Small intestine (tissue), 7 donors: ENCODE results near the gene PTGR1. TPM values are rescaled to one million over a fixed set of nuclear protein-coding genes. Genes with fewer than 3 reads are reported as not detected.

Experiments used
- DNase-seq, 2 donors: peaks; one replicate each; pipeline versions ENCODE4 v3.0.0 to v3.0.0-alpha.2; 2013
- FAIRE-seq: peaks from 2 replicates; lab custom pipeline; 2012; peaks lifted over from hg19 to GRCh38; lab: Jason Lieb, UNC
- H3K27ac ChIP-seq, 3 donors: one replicate each; pipeline ENCODE4 v1.5.1; 2013; ENCODE audit warnings: low read length in 2 of 3, mild to moderate bottlenecking in 2 of 3, control low read depth in 1 of 3, inconsistent platforms in 1 of 3, low read depth in 1 of 3, moderate library complexity in 1 of 3
- H3K27me3 ChIP-seq, 3 donors: one replicate each; pipeline ENCODE4 v1.6.1; 2013; ENCODE audit warnings: low read length in 3 of 3, inconsistent platforms in 1 of 3; ENCODE audit not compliant: control insufficient read depth in 3 of 3, insufficient read depth in 3 of 3
- H3K36me3 ChIP-seq, 3 donors: one replicate each; pipeline ENCODE4 v1.6.1; 2013; ENCODE audit warnings: low read length in 3 of 3, inconsistent platforms in 1 of 3, low read depth in 1 of 3, mild to moderate bottlenecking in 1 of 3, moderate library complexity in 1 of 3; ENCODE audit not compliant: control insufficient read depth in 3 of 3, insufficient read depth in 2 of 3
- H3K4me1 ChIP-seq, 3 donors: one replicate each; pipeline ENCODE4 v1.6.1; 2013; ENCODE audit warnings: low read length in 2 of 3, inconsistent platforms in 1 of 3, low read depth in 1 of 3, mild to moderate bottlenecking in 1 of 3, moderate library complexity in 1 of 3; ENCODE audit not compliant: control insufficient read depth in 3 of 3, insufficient read depth in 2 of 3
- H3K4me3 ChIP-seq, 3 donors: one replicate each; pipeline ENCODE4 v1.5.1; 2013; ENCODE audit warnings: low read length in 3 of 3, control low read depth in 1 of 3, inconsistent platforms in 1 of 3, low read depth in 1 of 3, mild to moderate bottlenecking in 1 of 3, moderate library complexity in 1 of 3
- H3K9me3 ChIP-seq, 2 donors: one replicate each; pipeline ENCODE4 v1.6.1; 2013; ENCODE audit warnings: low read depth in 1 of 2, low read length in 1 of 2; ENCODE audit not compliant: control insufficient read depth in 2 of 2, insufficient read depth in 1 of 2
- WGBS, 3 donors: extraction: QIAGEN DNeasy Blood & Tissue Kit; methylation state at CpG; one replicate each; pipeline ENCODE4 v1.1.7; 2013; 5-methylcytosine and 5-hydroxymethylcytosine counted together
- polyA plus RNA-seq, 4 donors: library from polyadenylated mRNA; stranded (reverse) in 3 of 4; unstranded in 1 of 4; fragments of 200-250 nt in 3 of 4; fragments of 120-200 nt in 1 of 4; gene quantifications; one replicate each; pipeline versions ENCODE4 v1.2.1 to v1.2.3, GENCODE V29; 2013
- donor health status: healthy with polysubstance abuse.
- donor health status: control.
- donor health status: control.
- donor health status: Bipolar disorder and iron deficiency.
- donor health status: healthy.

Gene PTGR1
- polyA plus RNA-seq, 4 donors: 104 to 1,002 (median 280) TPM

GRCh38 chr9:111634860-111635259 lies 35.4 kb upstream of the PTGR1 start:
- no peak for FAIRE-seq
- 46 to 65% (median 61%) methylated on average over 1 of the region's 1 CpG for WGBS, 3 donors
- Histone ChIP-seq H3K4me3 (no peak overlapping the region), H3K27ac (no peak overlapping the region), H3K9me3 (no peaks in the 10 kb centered on the region), H3K4me1 (peaks cover 9 to 28% (median 10%) of the 10 kb centered on the region in 3 donors), H3K36me3 (no peaks in the 10 kb centered on the region), H3K27me3 (no peaks in the 10 kb centered on the region)
- no peak for DNase-seq

- H3K4me3 ChIP-seq: peak overlapping the region in 1 of 3 donors; percentile 89
- H3K4me1 ChIP-seq: peaks cover 9 to 28% (median 13%) of the 10 kb centered on the region in 3 donors
- no peak for DNase-seq
- no peaks in the 10 kb centered on the region for H3K36me3 ChIP-seq
- H3K27ac ChIP-seq: no peak overlapping the region
- no peak for FAIRE-seq
- H3K9me3 ChIP-seq: no peaks in the 10 kb centered on the region
- H3K27me3 ChIP-seq: no peaks in the 10 kb centered on the region
- 50 to 75% (median 69%) methylated on average over 1 of the region's 1 CpG for WGBS, 3 donors
Observed at GRCh38 chr9:111633389-111633736, 33.9 kb upstream of the PTGR1 start.

- no peaks in the 10 kb centered on the region for H3K27me3 ChIP-seq
- H3K27ac ChIP-seq: peak overlapping the region in 1 of 3 donors; percentile 17
- WGBS, 3 donors: 41 to 68% (median 50%) methylated on average over 7 of the region's 7 CpGs
- peak in 1 of 2 donors; percentile 16 for DNase-seq
- no peaks in the 10 kb centered on the region for H3K9me3 ChIP-seq
- H3K4me1 ChIP-seq: peaks cover 9 to 28% (median 18%) of the 10 kb centered on the region in 3 donors
- FAIRE-seq: no peak
- H3K36me3 ChIP-seq: no peaks in the 10 kb centered on the region
- peak overlapping the region in 2 of 3 donors; percentile 86 to 89 for H3K4me3 ChIP-seq
Observed at GRCh38 chr9:111632695-111633388, 33.4 kb upstream of the PTGR1 start.

- FAIRE-seq: no peak
- peaks cover 9 to 25% (median 22%) of the 10 kb centered on the region in 3 donors for H3K4me1 ChIP-seq
Observed at GRCh38 chr9:111632060-111632459, 32.6 kb upstream of the PTGR1 start.

GRCh38 chr9:111631214-111631971 lies 31.9 kb upstream of the PTGR1 start, which contains the start of gene DNAJC25:
Gene DNAJC25, plus strand, starts transcription at chr9:111631334. Its CDS starts 74 bp downstream, at chr9:111631408.
- Histone ChIP-seq H3K27me3 (no peaks in the 10 kb centered on the region), H3K36me3 (no peaks in the 10 kb centered on the region), H3K4me3 (peak within 1 kb of the TSS; percentile 82 to 89 (median 86)), H3K27ac (peak within 1 kb of the TSS; percentile 79 to 91 (median 81)), H3K9me3 (no peaks in the 10 kb centered on the region), H3K4me1 (peaks cover 9 to 29% (median 24%) of the 10 kb centered on the region in 3 donors)
- 0% methylated on average over 42 to 79 of the region's 79 CpGs for WGBS, 3 donors
- DNase-seq (peak; percentile 99), FAIRE-seq (no peak)

More at GRCh38 chr9:111632060-111632459, 32.6 kb upstream of the PTGR1 start:
- no peaks in the 10 kb centered on the region for H3K36me3 ChIP-seq
- H3K27me3 ChIP-seq: no peaks in the 10 kb centered on the region
- peak overlapping the region; percentile 82 to 89 (median 86) for H3K4me3 ChIP-seq
- no peaks in the 10 kb centered on the region for H3K9me3 ChIP-seq
- DNase-seq: peak in 1 of 2 donors; percentile 58
- WGBS, 3 donors: 5 to 32% (median 16%) methylated on average over 5 of the region's 5 CpGs
- peak overlapping the region; percentile 79 to 91 (median 81) for H3K27ac ChIP-seq

- Histone ChIP-seq H3K36me3 (no peaks in the 10 kb centered on the region), H3K9me3 (no peaks in the 10 kb centered on the region), H3K4me3 (peak overlapping the region in 2 of 3 donors; percentile 86 to 89), H3K4me1 (peaks cover 9 to 30% (median 24%) of the 10 kb centered on the region in 3 donors), H3K27ac (peak overlapping the region; percentile 36 to 61 (median 37)), H3K27me3 (no peaks in the 10 kb centered on the region)
- DNase-seq: no peak
- WGBS, 3 donors: 0 to 1% (median 1%) methylated on average over 14 of the region's 14 CpGs
- FAIRE-seq: no peak
Observed at GRCh38 chr9:111630964-111631213, 31.4 kb upstream of the PTGR1 start.

- no peaks in the 10 kb centered on the region for H3K9me3 ChIP-seq
- H3K27me3 ChIP-seq: no peaks in the 10 kb centered on the region
- H3K4me1 ChIP-seq: peaks cover 9 to 30% (median 24%) of the 10 kb centered on the region in 3 donors
- FAIRE-seq: no peak
- H3K4me3 ChIP-seq: peak overlapping the region; percentile 5 to 89 (median 86)
- 5 to 11% (median 10%) methylated on average over 17 of the region's 17 CpGs for WGBS, 3 donors
- peak overlapping the region; percentile 36 to 61 (median 37) for H3K27ac ChIP-seq
- DNase-seq: no peak
- no peaks in the 10 kb centered on the region for H3K36me3 ChIP-seq
Observed at GRCh38 chr9:111630182-111630963, 30.9 kb upstream of the PTGR1 start.

GRCh38 chr9:111628411-111628810 lies 29.0 kb upstream of the PTGR1 start:
- 75 to 84% (median 79%) methylated on average over 7 of the region's 7 CpGs for WGBS, 3 donors
- DNase-seq (no peak), FAIRE-seq (no peak)
- Histone ChIP-seq H3K4me3 (no peak overlapping the region), H3K9me3 (no peaks in the 10 kb centered on the region), H3K36me3 (no peaks in the 10 kb centered on the region), H3K27ac (peak overlapping the region in 2 of 3 donors; percentile 17 to 51), H3K4me1 (peaks cover under 1 to 26% (median 13%) of the 10 kb centered on the region in 3 donors), H3K27me3 (no peaks in the 10 kb centered on the region)
